NT2/D1 (cell line): Measurements from ENCODE around the gene NYNRIN.
"Not testable (repeated sequence)": the region's sequence is repeated elsewhere in the genome, so short reads cannot be mapped to it uniquely, and the experiment has no call there.

ENCODE experiments used
- SUZ12 ChIP-seq: IDR thresholded peaks from 2 replicates; pipeline ENCODE4 v1.6.1; 2011; ENCODE audit not compliant: insufficient read length, insufficient read depth; ENCODE audit errors: extremely low read depth
- YY1 ChIP-seq: IDR thresholded peaks from 2 replicates; pipeline ENCODE4 v1.6.1; 2011; ENCODE audit not compliant: insufficient read length, insufficient read depth
- ZNF274 ChIP-seq: IDR thresholded peaks from 2 replicates; pipeline ENCODE4 v1.6.1; 2011; ENCODE audit warnings: mild to moderate bottlenecking, low read depth, low read length

GRCh38 chr14:24354482-24354825 lies 44.3 kb upstream of the NYNRIN start:
- TF ChIP-seq YY1, ZNF274, SUZ12: not testable (repeated sequence)
